Activated CD4-positive, alpha-beta T cell treated with anti-CD3 and anti-CD28 coated beads, Interleukin-2, Interleukin-6, amounts not matched to agents 100 ng/mL and 50 ng/mL, durations not matched to agents 16 hours and 8 hours (primary cell): Measurements from ENCODE around the gene FXYD6.
"Not testable (repeated sequence)": the region's sequence is repeated elsewhere in the genome, so short reads cannot be mapped to it uniquely, and the experiment has no call there.

ENCODE experiments used
- DNase-seq: peaks from one replicate; pipeline ENCODE4 v3.0.0-alpha.2; 2020

The FXYD6 gene

GRCh38 chr11:117876341-117877119 lies at the start of gene FXYD6:
TSS of gene FXYD6 (minus strand) at chr11:117876658. CDS start at chr11:117842776, 33,882 bp downstream.
- DNase-seq: no peak

- DNase-seq: not testable (repeated sequence)
These were observed 49.7 kb upstream of the FXYD6 start for GRCh38 chr11:117926166-117926565.

- DNase-seq: no peak
These were observed 48.9 kb upstream of the FXYD6 start for GRCh38 chr11:117925198-117925925.

- no peak for DNase-seq
These were observed 48.2 kb upstream of the FXYD6 start for GRCh38 chr11:117924631-117925170.

GRCh38 chr11:117923773-117924172 lies 47.3 kb upstream of the FXYD6 start:
- DNase-seq: no peak

GRCh38 chr11:117923275-117923674 lies 46.8 kb upstream of the FXYD6 start:
- no peak for DNase-seq

GRCh38 chr11:117921893-117922292 lies 45.4 kb upstream of the FXYD6 start:
- DNase-seq: no peak

- DNase-seq: no peak
These were observed 45.0 kb upstream of the FXYD6 start for GRCh38 chr11:117921456-117921855.

- peak; percentile 63 for DNase-seq
These were observed 43.3 kb upstream of the FXYD6 start for GRCh38 chr11:117919781-117920221.

- no peak for DNase-seq
These were observed 42.9 kb upstream of the FXYD6 start for GRCh38 chr11:117919341-117919740.

- no peak for DNase-seq
These were observed 42.2 kb upstream of the FXYD6 start for GRCh38 chr11:117918366-117919255.

GRCh38 chr11:117917591-117918151 lies 41.2 kb upstream of the FXYD6 start:
- no peak for DNase-seq

- no peak for DNase-seq
These were observed 40.5 kb upstream of the FXYD6 start for GRCh38 chr11:117916956-117917355.

- DNase-seq: no peak
These were observed 39.3 kb upstream of the FXYD6 start for GRCh38 chr11:117915672-117916235.

- no peak for DNase-seq
These were observed 38.6 kb upstream of the FXYD6 start for GRCh38 chr11:117914991-117915618.

GRCh38 chr11:117914398-117914761 lies 37.9 kb upstream of the FXYD6 start:
- DNase-seq: no peak

GRCh38 chr11:117913736-117914397 lies 37.4 kb upstream of the FXYD6 start:
- no peak for DNase-seq

GRCh38 chr11:117912497-117912896 lies 36.0 kb upstream of the FXYD6 start:
- no peak for DNase-seq

GRCh38 chr11:117911694-117912093 lies 35.2 kb upstream of the FXYD6 start:
- DNase-seq: no peak

GRCh38 chr11:117910941-117911655 lies 34.6 kb upstream of the FXYD6 start:
- no peak for DNase-seq
